Ishikawa (cell line): ENCODE measurements around the gene C5orf34.

Source experiments
- CEBPB ChIP-seq: IDR thresholded peaks from 2 replicates; pipeline ENCODE4 v1.6.1; 2012
- CREB1 ChIP-seq: IDR thresholded peaks from 2 replicates; pipeline ENCODE4 v1.6.1; 2012; ENCODE audit warnings: low read depth
- EGR1 ChIP-seq: IDR thresholded peaks from 2 replicates; pipeline ENCODE4 v1.6.1; 2012
- EP300 ChIP-seq: IDR thresholded peaks from 2 replicates; pipeline ENCODE4 v1.6.1; 2012; ENCODE audit warnings: borderline replicate concordance
- FOXM1 ChIP-seq: IDR thresholded peaks from 2 replicates; pipeline ENCODE4 v1.6.1; 2012; ENCODE audit warnings: low read depth, borderline replicate concordance
- MAX ChIP-seq: IDR thresholded peaks from 2 replicates; pipeline ENCODE4 v1.6.1; 2012
- NFIC ChIP-seq: IDR thresholded peaks from 2 replicates; pipeline ENCODE4 v1.6.1; 2012
- RAD21 ChIP-seq: IDR thresholded peaks from 2 replicates; pipeline ENCODE4 v1.6.1; 2012; ENCODE audit warnings: low read depth
- TAF1 ChIP-seq: IDR thresholded peaks from 2 replicates; pipeline ENCODE4 v1.6.1; 2012; ENCODE audit warnings: low read depth, mild to moderate bottlenecking
- TCF12 ChIP-seq: IDR thresholded peaks from 2 replicates; pipeline ENCODE4 v1.6.1; 2012; ENCODE audit warnings: low read depth
- TEAD4 ChIP-seq: IDR thresholded peaks from 2 replicates; pipeline ENCODE4 v1.6.1; 2012
- USF1 ChIP-seq: IDR thresholded peaks from 2 replicates; pipeline ENCODE4 v1.6.1; 2012
- YY1 ChIP-seq: IDR thresholded peaks from 2 replicates; pipeline ENCODE4 v1.6.1; 2012; ENCODE audit warnings: low read depth
- ZBTB7A ChIP-seq: IDR thresholded peaks from 2 replicates; pipeline ENCODE4 v1.6.1; 2012; ENCODE audit warnings: low read depth
- TF ChIP-seq, protein P1 (sequence below): IDR thresholded peaks from 2 replicates; pipeline ENCODE4 v1.6.1; 2012; ENCODE audit warnings: low read depth, mild to moderate bottlenecking

C5orf34 gene

GRCh38 chr5:43560128-43560527, 45.2 kb upstream of the C5orf34 start:
- TF ChIP-seq EGR1 (no peak), TCF12 (no peak), FOXM1 (no peak), TAF1 (no peak), CREB1 (no peak)

GRCh38 chr5:43556857-43557542, 42.1 kb upstream of the C5orf34 start, which contains the start of gene PAIP1:
TSS of gene PAIP1 (minus strand) at chr5:43557077. CDS start at chr5:43556846, 231 bp downstream.
- TF ChIP-seq CEBPB: no peak
- TF ChIP-seq, protein P1, sequence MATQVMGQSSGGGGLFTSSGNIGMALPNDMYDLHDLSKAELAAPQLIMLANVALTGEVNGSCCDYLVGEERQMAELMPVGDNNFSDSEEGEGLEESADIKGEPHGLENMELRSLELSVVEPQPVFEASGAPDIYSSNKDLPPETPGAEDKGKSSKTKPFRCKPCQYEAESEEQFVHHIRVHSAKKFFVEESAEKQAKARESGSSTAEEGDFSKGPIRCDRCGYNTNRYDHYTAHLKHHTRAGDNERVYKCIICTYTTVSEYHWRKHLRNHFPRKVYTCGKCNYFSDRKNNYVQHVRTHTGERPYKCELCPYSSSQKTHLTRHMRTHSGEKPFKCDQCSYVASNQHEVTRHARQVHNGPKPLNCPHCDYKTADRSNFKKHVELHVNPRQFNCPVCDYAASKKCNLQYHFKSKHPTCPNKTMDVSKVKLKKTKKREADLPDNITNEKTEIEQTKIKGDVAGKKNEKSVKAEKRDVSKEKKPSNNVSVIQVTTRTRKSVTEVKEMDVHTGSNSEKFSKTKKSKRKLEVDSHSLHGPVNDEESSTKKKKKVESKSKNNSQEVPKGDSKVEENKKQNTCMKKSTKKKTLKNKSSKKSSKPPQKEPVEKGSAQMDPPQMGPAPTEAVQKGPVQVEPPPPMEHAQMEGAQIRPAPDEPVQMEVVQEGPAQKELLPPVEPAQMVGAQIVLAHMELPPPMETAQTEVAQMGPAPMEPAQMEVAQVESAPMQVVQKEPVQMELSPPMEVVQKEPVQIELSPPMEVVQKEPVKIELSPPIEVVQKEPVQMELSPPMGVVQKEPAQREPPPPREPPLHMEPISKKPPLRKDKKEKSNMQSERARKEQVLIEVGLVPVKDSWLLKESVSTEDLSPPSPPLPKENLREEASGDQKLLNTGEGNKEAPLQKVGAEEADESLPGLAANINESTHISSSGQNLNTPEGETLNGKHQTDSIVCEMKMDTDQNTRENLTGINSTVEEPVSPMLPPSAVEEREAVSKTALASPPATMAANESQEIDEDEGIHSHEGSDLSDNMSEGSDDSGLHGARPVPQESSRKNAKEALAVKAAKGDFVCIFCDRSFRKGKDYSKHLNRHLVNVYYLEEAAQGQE: no peak
- TF ChIP-seq ZBTB7A: peak; percentile 92
- no peak for TF ChIP-seq USF1
- no peak for TF ChIP-seq RAD21
- peak; percentile 6; the same call in 1 of the 2 replicates for TF ChIP-seq NFIC
- TF ChIP-seq EGR1: no peak
- TF ChIP-seq TCF12: no peak; the same call in 1 of the 2 replicates
- no peak for TF ChIP-seq YY1
- no peak for TF ChIP-seq FOXM1
- TF ChIP-seq TEAD4: no peak
- no peak for TF ChIP-seq EP300
- peak; percentile 18; the same call in 1 of the 2 replicates for TF ChIP-seq TAF1
- no peak; the same call in 1 of the 2 replicates for TF ChIP-seq MAX
- no peak for TF ChIP-seq CREB1

- TF ChIP-seq TAF1 (0 out of 2 replicates have a peak, but pooled peaks have one; percentile 46), MAX (0 out of 2 replicates have a peak, but pooled peaks have one; percentile 18)
Observed at GRCh38 chr5:43556607-43556856, 41.6 kb upstream of the C5orf34 start.

GRCh38 chr5:43555895-43556606, 41.1 kb upstream of the C5orf34 start:
- TF ChIP-seq YY1 (no peak; the same call in 1 of the 2 replicates), CEBPB (no peak), TAF1 (peak; percentile 62; the same call in 1 of the 2 replicates), USF1 (peak; percentile 68), CREB1 (no peak), MAX (peak; percentile 12; the same call in 1 of the 2 replicates)

- TF ChIP-seq, protein P1: no peak
- no peak for TF ChIP-seq NFIC
- TF ChIP-seq CEBPB: no peak
Observed at GRCh38 chr5:43554497-43554896, 39.5 kb upstream of the C5orf34 start.

DNA sequence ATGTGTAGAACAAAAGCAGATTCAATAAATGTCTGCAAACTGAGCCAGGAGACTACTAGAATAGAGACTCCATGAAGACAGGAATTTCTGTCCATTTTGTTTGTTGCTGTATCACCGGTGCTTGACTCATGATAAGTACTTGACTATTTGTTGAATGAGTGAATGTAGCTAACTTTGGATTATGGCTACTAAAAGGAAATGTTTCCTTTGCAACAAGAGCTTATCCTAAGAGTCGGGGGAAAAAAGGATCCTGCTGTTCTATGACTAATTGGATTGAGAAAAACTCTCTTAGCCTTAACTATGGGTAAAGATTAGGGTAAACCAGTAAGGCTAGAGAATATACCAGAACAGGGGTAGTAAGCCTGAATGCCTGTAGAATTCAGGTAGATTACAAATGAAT, 38.4 kb upstream of the C5orf34 start:
- TF ChIP-seq YY1: no peak
- TF ChIP-seq FOXM1: no peak
- no peak for TF ChIP-seq TAF1
- TF ChIP-seq EP300: no peak
- TF ChIP-seq TEAD4: no peak
- TF ChIP-seq NFIC: no peak
- no peak for TF ChIP-seq USF1
- no peak for TF ChIP-seq EGR1
- TF ChIP-seq RAD21: no peak
- TF ChIP-seq CREB1: no peak
- TF ChIP-seq, protein P1: no peak
- TF ChIP-seq TCF12: no peak
- no peak for TF ChIP-seq CEBPB
- TF ChIP-seq MAX: no peak
